Measurements from ENCODE around the gene PDLIM5. TPM values are rescaled to one million over a fixed set of nuclear protein-coding genes. Genes with fewer than 3 reads are reported as not detected.
"Not testable (repeated sequence)": the region's sequence is repeated elsewhere in the genome, so short reads cannot be mapped to it uniquely, and the experiment has no call there.

PDLIM5 gene
- total RNA-seq, 1 experiment from 2014 or later = 14.1 TPM

DNA sequence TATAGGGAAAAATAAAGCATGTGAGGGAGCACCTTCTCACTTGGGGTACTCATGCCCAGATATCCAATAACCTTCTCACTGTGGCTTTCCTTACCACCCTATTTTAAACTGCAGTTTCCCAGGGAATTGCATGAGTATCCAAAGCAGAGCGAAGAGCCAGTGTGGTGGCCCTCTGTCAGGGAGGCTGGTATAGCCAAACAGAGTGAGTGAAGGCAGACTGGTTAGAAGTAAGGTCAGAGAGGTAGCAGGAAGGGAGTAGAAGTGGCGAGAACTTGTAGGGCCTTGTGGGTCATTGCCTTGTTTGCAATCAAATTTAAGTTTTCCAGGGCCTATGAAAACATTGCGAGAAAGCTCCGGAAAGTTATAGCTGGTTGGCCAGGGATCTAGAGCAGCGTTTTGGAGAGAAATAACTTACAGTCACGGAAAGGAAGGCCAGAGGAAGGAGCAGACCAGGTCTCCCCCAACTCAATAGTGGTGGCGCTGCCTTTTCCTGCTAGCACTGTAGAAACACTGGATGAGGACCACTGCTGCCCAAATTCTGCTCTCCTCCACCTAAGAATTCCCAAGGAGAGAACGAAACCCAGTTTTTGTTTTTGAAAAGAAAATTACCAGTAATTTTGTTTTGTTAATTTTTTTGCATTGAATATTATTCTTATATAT is 77.2 kb downstream of the PDLIM5 start:
- DNase-seq (ENCODE audit: low spot score) = no peak

DNA sequence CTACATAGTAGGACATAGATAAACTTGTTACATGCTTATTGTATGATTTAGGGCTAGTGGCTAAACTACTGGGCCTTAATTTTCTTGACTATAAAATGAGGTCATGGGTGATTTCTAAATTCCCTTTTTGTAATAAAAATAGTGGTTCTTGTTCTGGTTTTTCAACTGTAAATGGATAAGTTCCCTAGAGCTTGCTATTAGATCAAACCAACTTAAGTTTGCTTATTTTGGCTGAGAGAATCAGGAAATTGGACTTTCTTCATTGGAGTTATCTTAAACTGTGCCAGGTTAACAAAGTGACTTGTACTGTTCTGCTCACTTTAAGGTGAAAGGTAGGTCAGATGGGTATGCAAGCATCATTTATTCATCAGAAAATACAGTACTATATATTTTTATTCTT is 78.3 kb downstream of the PDLIM5 start:
- DNase-seq (ENCODE audit: low spot score) = no peak

DNA sequence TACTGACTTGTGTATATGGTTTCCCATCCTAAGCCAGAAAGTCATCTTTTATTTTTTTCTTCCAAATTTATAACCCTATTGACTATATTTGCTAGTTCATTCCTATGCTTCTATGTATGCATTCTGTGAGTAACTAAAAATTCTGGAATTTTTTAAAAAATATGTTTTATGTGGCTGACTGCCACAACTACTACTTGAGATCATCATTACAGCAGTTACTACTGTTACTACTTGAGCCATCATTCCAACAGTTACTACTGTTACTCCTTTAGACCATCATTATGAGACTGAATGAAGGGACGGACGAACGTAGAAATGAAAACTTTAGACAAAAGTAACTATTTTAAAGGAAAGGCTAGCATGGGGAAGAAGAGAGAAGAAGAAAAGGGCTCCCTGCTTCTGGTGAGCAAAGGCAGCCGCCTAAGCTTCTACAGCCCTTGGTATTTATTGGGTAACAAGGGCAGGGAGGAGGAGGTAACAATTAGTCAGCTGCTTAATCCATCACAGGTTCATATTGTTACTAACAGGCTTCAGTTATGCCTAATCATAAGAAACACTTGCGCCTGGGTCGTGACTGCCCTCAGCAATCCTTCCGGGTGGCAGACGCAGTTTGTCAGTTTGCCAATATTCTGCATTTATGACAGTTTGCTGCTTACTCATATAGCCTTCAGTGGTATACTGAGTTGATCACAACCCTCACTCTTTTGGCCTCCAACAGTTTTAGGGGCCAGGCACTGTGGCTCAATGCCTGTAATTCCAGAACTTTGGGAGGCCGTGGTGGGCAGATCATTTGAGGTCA is 80.4 kb downstream of the PDLIM5 start:
- DNase-seq (ENCODE audit: low spot score) = no peak

DNA sequence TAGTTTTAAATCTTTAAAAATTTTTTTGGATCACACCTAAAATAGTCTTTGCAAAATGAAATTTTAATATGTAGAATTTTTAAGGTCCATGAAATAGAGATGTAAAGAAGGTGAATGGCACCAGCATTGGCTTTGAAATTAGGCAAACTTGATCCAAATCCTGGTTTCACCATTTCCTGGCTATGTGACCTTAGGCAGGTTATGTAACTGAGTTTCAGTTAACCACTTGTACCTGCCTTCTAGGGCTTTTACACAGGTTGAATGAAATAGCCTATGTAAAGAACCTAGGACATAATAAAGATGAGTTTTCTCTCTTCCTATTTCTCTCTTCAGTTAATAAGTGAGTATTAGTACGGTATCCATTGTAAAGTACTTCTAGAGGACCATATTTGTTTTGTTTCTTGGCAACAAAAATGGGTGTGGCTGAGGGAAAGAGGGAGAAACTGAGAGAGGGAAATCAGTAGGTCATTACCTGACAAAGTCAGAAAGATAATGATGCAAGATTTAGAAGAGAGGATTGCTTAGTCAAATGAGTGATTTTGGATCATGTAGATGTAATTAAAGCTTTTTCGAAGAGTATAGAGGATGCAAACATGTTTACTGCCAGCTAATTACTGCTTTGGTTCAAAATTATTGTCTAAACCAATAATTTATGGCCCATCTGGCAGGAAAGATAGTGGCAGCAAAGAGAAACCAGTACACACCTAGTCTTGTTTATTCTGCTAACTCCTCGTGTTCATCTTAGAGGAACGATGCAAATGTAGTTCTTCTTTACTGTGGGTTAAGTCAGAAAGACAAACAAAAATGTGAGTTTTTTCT is 81.9 kb downstream of the PDLIM5 start:
- no peak for DNase-seq (ENCODE audit: low spot score)

DNA sequence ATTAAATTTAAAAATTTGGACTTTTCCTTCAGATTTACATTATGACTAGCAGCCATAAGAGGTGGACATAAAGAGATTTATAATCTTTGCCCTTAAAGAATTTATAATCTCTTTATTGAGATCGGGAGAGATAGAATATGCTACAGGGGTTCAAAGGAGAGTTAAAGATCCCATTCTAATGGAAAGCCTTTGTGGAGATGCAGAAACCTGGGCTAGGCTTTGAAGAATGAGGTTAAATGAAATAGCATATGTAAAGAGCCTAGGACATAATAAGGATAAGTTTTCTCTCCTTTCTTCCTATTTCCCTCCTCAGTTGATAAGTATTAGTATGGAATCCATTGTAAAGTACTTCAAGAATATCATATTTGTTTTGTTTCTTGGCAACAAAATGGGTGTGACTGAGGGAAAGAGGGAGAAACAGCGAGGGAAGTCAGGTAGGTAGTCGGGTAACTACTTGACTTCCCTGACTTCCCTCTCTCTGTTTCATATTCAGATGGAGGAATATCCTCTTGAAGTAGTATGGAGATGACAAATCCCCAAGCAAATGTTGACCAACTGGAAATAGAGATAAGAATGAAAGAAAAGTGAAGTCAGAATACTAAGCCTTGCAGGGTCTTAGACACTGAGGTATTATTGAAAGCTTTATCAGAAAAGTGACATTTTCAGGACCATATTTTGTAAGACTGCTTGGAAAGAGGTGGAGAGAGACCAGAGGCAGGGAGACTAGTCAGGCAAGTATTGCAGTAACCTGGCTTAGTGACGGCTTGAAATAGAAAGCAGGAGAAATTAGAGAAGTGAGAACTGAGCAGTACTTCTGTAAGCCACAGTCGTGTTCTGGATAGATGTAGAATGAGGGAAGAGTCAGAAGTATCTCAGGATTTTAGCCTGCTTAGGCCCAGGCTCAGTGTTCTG is 82.9 kb downstream of the PDLIM5 start:
- no peak for DNase-seq (ENCODE audit: low spot score)

DNA sequence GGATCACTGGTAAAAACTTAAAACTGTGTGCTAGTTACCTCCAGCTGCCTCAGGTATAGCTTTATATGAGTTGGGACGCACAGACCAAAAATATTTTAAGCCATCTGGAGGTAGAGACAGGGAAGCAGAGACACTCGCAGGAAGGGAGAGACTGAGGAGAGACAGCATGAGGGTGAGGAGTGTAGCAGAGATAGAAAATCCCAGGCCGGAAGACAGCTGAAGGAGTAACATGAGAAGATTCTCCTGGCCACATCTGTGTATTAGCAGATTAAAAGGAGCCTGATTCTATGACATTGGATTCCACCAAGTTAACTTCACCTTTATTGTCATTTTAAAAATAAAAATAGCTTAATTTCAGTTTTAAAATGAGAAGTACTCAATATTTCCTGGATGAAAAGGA is 84.3 kb downstream of the PDLIM5 start:
- DNase-seq (ENCODE audit: low spot score) = no peak

DNA sequence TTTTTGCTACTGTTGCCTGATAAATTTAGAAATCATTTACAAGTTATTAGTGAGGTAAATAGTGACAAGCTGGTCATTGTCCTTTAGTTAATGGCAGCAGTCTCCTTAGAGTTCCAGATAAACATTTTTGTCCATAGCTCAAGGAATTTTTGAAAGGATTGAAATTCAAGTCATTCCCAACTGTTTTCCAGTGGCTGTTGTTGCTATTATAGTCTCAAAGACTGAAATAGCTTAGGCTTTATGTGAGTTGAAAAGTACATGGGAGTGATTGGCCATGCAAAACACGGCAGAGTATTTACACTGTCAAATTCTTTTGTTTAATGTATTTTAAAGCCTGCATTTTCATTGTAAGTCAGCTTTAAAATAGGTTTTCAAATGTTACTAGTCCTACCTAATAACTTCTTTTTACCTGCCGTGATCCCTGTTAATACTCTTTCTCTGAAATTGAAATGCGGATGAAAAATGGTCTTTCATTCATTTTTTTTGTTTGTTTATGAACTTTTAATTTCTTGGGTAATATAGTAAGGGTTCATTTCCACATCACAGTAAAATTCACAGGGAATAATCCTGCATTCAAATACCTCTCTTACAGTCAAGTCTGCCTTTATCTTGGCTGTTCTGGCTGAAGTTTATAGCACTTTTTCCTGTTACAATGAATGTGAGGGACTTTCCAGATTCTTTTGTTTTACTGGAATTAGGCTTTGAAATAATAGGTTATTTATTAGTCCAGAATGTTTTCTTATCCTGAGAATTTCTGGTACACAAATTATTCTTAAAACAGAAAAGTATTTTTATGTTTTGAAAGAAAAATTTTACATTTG is 85.1 kb downstream of the PDLIM5 start:
- DNase-seq (ENCODE audit: low spot score) = no peak

DNA sequence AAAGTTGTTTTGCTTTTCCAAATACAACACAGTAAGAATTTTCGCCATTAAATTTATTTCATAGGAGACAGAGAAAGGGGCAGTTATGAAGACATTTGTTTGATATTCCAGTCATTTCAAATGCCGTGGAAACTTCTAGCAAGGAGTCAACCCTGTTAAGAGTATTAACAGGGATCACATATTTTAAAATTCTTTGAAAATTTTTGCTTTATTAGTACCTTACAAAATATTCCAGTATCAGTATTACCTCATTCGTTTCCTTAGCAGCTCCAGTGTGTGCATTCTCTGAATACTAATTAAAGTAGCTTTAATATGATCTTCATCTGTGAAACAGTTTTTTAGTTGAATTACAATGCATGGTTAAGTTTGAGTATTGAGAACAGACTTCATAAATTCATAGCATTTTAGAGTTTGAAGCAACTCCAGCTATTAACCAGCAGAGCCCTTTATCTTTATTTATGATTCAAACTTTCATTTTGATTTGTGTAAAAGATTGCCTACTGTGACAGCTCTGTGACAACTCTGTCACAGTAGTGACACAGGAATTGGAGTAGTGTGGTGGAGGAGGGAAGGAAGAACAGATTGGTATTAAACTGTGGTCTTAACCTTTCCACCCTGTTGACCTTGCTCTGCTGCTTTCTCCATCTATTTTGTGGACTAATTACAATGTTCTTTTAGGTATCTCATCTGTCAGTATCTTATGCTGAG is 86.3 kb downstream of the PDLIM5 start:
- DNase-seq (ENCODE audit: low spot score) = no peak

DNA sequence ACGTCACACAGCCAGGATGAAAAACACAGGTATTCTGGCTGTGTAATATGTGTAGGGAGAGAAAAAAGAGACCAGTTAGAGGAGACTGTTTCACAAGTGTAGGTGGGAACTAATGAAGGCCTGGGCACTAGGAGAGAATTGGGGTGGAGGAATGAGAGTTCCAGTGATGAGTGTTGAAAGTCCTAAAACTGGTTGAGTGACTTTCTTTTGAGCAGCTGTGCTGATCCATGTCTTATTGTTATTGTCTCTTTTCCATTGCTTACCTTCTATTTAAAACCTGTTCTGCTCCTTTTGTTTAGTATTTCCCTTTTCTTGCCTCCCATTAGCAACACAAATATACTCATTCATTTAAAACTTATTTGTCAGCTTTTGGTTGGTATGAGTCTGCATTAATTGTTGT is 88.7 kb downstream of the PDLIM5 start:
- no peak for DNase-seq (ENCODE audit: low spot score)

DNA sequence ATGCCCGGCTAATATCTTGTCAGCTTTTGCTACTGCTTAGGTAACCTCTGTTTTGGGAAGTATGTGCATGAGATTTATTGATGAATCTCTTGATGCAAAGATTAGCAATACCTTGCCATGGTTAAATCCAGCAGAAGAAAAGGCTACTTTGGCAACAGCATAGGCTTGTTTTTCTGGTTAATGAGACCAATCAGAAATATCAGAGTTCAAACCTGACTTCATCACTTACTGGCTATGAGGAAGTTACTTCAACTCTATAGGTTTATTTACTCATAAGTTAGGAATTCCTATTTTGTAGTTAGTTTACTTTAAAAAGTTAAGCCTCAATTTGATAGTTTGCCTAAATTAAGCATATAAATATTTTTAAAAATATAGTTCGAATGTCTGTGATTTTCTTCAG is 93.1 kb downstream of the PDLIM5 start:
- no peak for DNase-seq (ENCODE audit: low spot score)

DNA sequence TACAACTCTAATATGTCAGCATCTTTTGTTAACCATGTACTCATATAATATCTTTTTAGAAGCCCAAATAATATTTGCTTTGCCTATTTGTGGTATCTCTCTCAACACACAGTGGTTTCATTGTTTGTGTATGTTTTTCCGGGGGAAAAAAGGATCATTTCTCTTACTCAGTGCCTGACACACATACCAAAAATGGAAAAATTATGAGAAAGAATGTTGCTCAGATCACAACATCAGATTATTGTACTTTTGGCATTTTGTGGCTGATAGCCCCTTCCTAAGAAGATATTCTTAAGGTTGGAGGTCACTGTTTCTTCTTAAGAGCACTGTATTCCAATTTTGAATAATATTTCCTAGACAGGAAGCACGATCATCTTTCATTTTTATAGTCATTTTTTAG is 93.6 kb downstream of the PDLIM5 start:
- DNase-seq (ENCODE audit: low spot score) = peak; percentile 52

DNA sequence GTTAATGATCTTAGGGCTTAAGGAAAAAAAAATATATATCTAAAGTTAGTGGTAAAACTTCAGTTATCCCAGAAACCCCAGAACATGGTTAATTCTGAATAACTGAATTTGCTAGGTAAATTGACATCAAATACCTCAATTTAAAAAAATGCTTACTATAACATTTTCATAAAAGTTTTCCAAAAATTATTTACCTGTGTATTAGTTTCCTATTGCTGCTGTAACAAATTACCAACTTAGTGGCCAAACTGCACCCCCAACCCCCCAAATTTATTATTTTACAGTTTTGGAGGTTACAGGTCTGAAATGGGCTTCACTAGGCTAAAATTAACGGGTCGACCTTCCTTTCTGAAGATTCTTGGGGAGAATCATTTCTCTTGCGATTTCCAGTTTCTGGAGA is 95.2 kb downstream of the PDLIM5 start:
- DNase-seq (ENCODE audit: low spot score) = no peak

DNA sequence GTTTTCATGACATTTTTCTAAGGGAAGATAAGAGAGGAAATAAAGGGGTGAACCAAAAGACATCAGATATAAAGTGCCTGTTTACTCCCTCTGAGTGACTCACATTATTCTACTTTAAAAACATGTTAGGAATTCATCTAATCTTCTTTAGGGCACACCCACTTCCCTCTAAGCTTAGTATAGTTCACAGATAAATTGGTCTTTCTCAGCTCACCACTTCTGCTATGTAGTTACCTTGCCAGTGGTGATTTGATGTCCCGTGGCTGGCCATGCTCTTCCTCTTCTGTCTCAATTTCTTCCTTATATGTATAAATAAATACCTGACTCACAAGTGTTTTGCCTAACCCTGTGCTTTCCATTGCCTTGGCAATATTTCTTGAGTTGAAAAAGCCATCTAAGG is 96.8 kb downstream of the PDLIM5 start:
- DNase-seq (ENCODE audit: low spot score) = peak; percentile 92

DNA sequence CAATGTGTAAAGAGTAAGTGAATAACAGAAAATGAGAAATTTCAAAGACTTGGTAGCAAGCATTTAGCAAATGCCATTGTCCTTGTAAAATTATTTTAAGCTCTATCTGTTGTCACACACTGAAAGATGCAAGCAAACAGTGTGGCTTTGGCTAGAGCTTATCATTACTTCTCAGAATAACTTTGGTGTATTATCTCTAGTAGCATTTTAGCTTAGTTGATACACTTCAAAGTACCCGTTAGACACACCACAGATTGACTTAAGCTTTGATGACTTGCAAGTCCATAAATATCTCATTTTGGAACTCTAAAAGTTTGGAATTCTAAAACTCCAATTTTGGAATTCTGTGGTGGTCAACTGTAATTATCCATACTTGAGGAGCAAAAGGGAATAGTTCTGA is 98.6 kb downstream of the PDLIM5 start:
- DNase-seq (ENCODE audit: low spot score) = no peak

DNA sequence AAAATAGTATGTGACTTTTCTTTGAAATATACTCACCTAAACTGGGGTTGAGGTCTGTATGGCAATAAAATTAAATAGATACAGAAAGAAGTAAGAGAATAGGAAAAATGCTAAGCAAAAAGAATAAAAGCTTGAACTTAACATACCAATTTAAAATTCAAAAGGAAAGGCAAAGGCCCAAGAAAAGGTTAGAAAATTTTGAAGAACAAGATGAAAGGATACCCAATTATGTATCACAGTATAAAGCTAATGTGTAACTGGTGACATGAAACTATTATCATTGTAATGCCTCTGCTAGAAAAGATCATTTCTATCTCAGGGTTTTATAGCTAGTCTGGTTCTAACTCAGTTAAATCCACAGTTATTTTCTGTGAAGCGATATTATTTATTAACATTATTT is 99.1 kb downstream of the PDLIM5 start:
- DNase-seq (ENCODE audit: low spot score) = no peak

DNA sequence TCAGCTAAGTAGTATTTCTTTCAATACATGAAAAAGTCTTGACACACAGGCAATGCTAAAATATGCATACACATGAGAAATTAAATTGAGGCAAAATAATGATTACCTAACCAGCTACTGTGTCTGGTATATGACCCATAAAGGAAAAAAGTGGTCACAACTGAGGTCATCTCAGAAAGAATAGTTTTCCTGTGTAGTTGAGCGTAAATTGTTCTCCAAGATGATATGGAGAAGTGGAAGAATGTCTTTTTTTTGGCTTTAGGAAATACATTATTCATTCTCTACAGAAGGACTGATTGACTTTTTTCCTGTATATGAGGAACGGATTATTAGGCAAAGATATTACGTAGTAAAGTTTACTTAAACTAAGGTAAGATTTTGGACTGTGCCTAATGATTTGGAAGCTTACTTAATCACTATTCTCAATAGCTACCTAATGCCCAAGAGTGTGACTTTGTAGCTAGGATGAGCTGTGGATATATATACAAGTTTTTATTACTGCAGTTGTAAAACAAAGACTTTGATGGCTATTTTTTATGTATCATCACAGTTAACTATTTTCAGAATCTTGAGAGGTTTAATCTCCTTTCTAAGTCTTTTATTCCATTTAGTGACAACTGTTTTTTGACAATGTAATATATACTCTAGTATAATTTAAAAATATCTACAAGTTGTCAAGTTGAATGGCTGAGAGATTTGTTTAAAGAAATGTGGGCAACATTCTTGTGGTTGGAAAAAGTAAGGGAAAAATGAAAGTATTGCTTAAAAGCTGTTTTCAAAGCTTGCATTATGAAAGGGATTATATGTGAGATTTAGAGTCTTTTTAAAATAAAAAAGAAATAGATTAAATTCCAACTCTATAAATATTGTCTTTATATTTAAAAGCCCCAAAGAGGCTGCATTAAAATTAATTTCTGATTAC is 100.2 kb downstream of the PDLIM5 start:
- no peak for DNase-seq (ENCODE audit: low spot score)

DNA sequence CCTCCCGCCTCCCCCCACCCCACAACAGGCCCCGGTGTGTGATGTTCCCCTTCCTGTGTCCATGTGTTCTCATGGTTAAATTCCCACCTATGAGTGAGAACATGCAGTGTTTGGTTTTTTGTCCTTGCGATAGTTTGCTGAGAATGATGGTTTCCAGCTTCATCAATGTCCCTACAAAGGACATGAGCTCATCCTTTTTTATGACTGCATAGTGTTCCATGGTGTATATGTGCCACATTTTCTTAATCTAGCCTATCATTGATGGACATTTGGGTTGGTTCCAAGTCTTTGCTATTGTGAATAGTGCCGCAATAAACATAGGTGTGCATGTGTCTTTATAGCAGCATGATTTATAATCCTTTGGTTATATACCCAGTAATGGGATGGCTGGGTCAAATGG is 104.3 kb downstream of the PDLIM5 start:
- not testable (repeated sequence) for DNase-seq (ENCODE audit: low spot score)

DNA sequence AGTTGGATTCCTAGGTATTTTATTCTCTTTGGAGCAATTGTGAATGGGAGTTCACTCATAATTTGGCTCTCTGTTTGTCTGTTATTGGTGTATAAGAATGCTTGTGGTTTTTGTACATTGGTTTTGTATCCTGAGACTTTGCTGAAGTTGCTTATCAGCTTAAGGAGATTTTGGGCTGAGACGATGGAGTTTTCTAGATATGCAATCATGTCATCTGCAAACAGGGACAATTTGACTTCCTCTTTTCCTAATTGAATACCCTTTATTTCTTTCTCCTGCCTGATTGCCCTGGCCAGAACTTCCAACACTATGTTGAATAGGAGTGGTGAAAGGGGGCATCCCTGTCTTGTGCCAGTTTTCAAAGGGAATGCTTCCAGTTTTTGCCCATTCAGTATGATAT is 105.9 kb downstream of the PDLIM5 start:
- not testable (repeated sequence) for DNase-seq (ENCODE audit: low spot score)

DNA sequence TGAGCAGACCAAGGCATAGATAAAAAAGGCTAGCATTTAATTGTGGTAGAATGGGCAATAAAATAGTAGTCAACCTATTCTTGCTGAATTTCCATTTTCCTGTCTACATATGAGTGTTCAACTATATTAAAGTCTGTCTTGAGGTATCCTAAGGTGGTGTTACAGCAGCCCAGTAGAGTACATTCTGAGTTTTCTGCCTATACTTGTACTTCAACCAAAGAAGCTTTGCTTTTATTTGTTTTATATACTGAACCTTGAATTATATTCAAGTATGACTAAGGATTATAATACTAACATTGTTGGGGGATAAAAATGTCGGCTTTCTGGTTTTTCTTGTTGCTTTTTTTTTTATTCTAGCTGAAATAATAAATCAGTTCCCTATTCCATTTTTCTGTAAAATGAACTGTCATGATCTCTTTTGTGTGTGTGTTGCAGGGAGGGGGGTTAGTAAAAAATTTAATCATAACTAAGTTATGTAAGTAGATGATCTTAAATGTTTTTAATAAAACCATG is 106.7 kb downstream of the PDLIM5 start:
- no peak for DNase-seq (ENCODE audit: low spot score)
